HG02763 (cell line): ENCODE measurements around the gene RPS6KL1.

ENCODE experiments used
- ATAC-seq: cut with Tn5 transposase; IDR thresholded peaks from one replicate; pipeline ENCODE4 v1.9.1; 2021; ENCODE audit warnings: mild to moderate bottlenecking, moderate library complexity; ENCODE audit not compliant: unreplicated experiment

RPS6KL1 gene, protein sequence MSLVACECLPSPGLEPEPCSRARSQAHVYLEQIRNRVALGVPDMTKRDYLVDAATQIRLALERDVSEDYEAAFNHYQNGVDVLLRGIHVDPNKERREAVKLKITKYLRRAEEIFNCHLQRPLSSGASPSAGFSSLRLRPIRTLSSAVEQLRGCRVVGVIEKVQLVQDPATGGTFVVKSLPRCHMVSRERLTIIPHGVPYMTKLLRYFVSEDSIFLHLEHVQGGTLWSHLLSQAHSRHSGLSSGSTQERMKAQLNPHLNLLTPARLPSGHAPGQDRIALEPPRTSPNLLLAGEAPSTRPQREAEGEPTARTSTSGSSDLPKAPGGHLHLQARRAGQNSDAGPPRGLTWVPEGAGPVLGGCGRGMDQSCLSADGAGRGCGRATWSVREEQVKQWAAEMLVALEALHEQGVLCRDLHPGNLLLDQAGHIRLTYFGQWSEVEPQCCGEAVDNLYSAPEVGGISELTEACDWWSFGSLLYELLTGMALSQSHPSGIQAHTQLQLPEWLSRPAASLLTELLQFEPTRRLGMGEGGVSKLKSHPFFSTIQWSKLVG

DNA sequence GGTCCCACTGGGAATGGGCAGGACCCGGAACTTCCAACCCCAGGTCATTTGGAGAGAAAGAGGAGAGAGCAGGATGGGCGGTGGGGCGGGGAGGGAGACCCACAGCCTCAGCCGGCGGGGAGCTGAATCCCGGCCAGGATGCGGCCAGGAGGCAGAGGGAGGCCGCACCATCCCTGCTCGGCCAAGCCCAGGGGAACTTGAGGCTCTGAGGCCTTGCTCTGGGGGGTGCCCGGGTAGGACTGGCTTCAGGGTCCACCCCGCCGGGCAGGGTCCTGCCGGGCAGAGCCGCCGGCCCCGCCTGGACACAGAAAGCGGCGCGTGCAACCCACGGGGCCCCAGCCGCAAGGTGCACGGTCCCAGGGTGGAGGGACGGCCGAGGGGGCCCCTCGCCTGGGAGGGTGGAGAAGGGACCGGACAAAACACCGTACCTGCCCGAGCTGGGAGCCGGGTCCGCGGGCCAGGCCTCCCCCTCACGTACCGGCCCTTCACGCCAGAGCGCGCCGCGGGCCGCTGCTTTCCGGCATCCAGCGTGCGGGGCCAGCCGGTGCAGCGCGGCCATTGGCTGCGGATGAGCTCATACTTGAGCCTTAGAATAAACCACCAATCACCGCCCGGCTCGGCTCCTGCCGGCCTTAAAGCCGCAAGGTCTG lies at the start of gene RPS6KL1:
Gene RPS6KL1, minus strand, starts transcription at position 509 of the 650 bp plus-strand sequence. CDS start 1,719 bp downstream, outside the sequence.
- peak; percentile 88 for ATAC-seq

DNA sequence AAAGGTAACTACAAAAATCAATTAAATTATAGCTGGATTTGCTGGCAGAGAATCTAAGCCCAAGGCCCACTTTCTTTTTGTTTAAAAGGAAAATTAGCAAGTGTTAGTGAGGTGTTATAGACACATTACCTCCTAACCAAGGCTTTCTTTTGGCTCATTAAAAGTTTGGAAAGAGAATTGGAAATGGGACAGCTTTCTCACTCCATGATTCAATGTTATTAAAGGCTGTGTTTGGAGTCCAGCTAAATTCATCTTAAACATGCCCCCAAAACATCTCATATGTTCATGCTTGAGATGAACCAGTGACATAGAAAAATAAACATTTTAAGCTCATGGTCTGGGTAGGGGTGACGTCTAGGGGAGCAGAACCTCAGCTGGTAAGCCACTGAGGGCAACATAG lies 45.8 kb upstream of the RPS6KL1 start:
- ATAC-seq, result no peak

DNA sequence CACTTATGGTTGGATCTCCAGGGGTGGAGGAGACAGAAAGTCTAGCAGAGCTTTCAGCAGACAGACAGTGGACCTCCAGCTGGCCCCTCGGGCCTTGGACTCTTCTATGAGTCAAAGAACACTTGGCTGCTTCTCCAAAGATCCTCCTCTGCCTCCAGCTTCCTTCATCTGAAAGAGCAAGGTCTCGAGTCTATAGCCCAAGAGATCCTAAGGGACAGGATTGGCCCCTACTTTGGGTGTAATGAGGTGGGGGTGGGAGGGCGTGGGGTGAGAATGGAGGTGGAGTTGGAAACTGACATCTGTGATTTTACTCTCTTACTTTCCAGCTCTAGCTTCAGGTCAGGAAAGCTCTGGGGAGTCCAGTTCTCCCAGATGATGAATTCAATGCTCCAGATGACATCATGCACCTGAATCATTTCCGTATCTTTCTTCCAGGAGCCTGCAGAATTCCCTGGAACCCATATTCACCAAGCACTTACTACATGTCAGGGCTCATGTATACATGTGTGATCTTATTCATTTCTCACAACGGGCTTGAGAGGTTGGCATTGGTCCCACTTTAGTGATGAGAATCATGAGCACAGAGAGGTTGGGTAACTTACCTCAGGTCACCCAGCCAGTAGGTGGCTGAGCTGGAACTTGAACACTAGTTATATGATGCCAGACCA lies 42.6 kb upstream of the RPS6KL1 start:
- no peak for ATAC-seq

GRCh38 chr14:74964787-74965485 lies 41.9 kb upstream of the RPS6KL1 start:
- no peak for ATAC-seq

GRCh38 chr14:74963705-74964271 lies 40.7 kb upstream of the RPS6KL1 start:
- ATAC-seq, result no peak

GRCh38 chr14:74963178-74963704 lies 40.2 kb upstream of the RPS6KL1 start:
- ATAC-seq, result no peak

GRCh38 chr14:74962493-74962892 lies 39.4 kb upstream of the RPS6KL1 start:
- ATAC-seq, result no peak

GRCh38 chr14:74962046-74962445 lies 39.0 kb upstream of the RPS6KL1 start:
- ATAC-seq, result no peak

DNA sequence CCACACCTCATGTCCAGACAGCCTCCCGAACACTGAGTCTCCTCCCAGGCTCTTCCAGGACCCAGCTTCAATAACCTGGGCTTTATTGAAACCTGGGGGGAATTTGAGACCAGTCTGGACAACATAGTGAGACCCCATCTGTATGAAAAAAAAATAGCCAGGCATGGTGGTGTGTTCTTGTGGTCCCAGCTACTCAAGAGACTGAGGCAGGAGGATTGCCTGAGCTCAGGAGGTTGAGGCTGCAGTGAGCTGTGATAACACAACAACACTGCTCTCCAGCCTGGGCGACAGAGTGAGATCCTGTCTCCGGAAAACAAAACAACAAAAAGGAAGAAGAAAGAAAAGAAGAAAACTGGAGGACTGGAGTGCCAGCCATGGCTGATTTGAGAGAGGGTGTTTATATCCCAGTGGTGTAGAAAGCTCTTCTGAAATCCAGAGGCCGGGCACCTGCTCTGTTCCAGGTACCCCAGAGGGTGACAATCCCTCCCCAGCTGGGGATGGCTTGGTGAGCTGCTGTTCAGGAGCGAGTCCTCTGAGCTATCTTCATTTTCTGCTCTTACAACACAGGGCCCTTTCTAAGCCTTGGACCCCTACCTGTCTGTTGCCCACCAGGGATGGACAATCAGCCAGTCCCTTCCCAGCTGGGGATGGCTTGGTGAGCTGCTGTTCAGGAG lies 38.3 kb upstream of the RPS6KL1 start:
- no peak for ATAC-seq

- no peak for ATAC-seq
These were observed 37.7 kb upstream of the RPS6KL1 start for GRCh38 chr14:74960736-74961135.

- ATAC-seq, result no peak
These were observed 36.6 kb upstream of the RPS6KL1 start for GRCh38 chr14:74959596-74960180.

DNA sequence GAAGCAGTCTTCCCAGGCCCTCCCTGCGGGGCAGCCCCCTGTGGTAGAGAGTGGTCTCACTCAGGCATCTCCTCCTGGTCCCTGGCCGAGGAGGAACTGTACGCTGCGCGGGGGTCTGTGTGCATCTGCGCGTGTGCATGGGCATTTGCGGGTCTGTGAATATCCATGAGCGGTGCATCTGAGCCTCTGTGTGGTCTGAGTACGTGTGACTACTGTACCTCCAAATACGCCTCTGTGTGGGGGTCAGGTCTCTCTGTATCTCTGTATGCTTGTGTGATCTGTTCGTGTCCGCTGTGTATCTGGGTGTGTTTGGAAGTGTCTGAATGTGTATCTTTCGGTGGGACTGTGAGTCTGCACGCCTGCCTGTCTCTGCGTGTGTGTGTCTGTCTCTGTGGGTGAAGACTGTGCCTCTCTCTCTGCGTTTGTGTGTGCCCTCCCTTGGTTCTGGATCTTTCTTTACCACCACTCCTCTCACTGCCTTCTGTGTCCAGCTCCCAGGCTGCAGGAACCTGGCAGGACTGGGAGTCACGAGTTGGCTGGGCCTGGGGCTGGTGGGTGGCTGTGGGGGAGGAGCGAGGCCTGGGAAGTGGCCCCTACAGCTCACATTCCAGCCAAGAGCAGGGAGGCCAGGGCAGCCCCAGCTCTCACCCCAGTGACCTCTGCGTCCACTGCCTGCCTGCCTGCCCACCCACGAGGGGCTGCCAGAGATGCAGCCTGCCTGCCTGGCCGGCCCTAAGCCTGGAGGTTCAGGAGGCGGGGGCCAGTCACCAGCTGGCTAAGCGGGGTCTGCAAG lies 33.4 kb upstream of the RPS6KL1 start:
- ATAC-seq, result no peak

DNA sequence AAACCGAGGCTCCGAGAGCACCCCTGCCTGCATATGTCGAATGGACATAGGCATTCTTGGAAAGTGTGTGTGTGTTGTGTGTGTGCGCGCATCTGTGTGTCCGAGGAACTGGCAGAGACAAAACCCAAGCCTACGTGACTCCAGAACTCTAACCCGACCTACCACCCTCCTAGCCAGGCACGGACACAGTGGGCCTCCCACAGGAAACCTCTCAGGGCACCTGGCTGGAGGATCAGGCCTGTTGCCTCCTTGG lies 32.9 kb upstream of the RPS6KL1 start:
- no peak for ATAC-seq

GRCh38 chr14:74955229-74956026 lies 32.4 kb upstream of the RPS6KL1 start, which contains the start of gene PGF:
TSS of gene PGF (minus strand) at chr14:74955597. CDS start at chr14:74955242, 355 bp downstream.
- ATAC-seq, result no peak

DNA sequence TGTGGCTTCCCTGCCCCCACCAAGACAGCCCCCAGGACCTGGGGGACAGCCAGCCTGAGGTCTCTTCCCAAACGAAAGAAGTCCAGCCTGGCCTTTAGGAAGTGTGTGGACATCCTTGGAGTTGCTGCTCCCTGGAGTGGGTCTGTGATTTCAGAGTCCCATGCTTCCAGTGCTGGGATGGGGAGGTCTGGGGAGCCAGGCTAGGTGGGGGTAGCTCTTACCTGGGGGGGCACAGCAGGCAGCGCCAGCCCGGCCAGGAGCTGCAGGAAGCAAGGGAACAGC lies 31.8 kb upstream of the RPS6KL1 start:
- no peak for ATAC-seq

DNA sequence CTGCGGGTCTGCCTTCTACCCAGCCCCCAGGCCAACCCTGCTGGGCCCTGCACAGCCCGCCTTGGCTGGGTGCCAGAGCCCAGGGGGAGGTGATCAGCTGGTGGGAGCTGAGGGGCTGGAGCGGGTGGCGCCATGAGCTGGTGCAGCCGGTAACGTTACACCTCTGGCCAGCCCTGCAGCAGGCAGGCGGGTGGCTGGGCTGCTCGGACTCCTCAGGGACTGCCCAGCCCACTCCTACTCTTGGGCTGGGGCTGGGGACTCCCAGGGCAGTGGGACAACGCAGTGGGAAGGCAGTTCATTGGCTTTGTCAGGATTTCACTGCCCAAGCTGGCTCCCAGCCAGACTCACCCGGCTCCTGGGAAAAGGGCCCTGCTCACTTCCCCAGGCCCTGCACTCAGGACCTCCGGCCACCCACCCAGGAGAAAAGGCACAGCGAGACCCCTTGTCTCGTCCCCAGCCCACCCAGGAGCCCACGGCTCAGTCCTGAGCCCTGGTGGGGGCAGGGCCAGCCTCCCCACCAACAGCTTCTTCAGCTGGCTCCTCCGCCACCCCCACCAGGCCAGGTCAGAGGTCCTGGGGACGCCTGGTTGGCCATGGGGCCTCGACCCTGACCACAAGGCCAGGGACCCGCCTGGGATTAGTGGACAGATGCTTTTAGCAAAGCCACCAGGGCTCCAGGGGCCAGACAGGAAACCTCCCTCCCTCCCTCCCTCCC lies 31.3 kb upstream of the RPS6KL1 start:
- ATAC-seq, result no peak

GRCh38 chr14:74953686-74954085 lies 30.6 kb upstream of the RPS6KL1 start:
- ATAC-seq, result no peak
